ENCODE results near the gene IL1RL2.
A peak's percentile ranks its signal among the peaks of the same experiment; 100 is the strongest.

Gene IL1RL2

GRCh38 chr2:102208774-102209173 lies 22.0 kb downstream of the IL1RL2 start:
- Histone ChIP-seq H3K27ac (no peak overlapping the region), H3K36me3 (no peaks in the 10 kb centered on the region), H3K9me3 (no peaks in the 10 kb centered on the region), H3K4me1 (peaks cover 0 to 2% (median 0%) of the 10 kb centered on the region in 4 donors), H3K4me3 (no peak overlapping the region), H3K27me3 (no peaks in the 10 kb centered on the region)
- DNase-seq: no peak
- TF ChIP-seq CTCF (IDR thresholded peaks at IDR 0.05): no peak
- intact Hi-C loops (cut with DNase I; ENCODE audit: low total_unique reads): no loop called here

GRCh38 chr2:102209474-102209873 lies 22.7 kb downstream of the IL1RL2 start:
- intact Hi-C loops (cut with DNase I; ENCODE audit: low total_unique reads): no loop called here
- no peaks in the 10 kb centered on the region for H3K9me3 ChIP-seq
- no peak for TF ChIP-seq CTCF (IDR thresholded peaks at IDR 0.05)
- H3K4me1 ChIP-seq: peaks cover 0 to 2% (median 0%) of the 10 kb centered on the region in 4 donors
- no peak overlapping the region for H3K27ac ChIP-seq
- H3K36me3 ChIP-seq: no peaks in the 10 kb centered on the region
- H3K27me3 ChIP-seq: no peaks in the 10 kb centered on the region
- DNase-seq: no peak
- no peak overlapping the region for H3K4me3 ChIP-seq

- no peak for TF ChIP-seq CTCF (IDR thresholded peaks at IDR 0.05)
- H3K27ac ChIP-seq: no peak overlapping the region
- peaks cover 0 to 26% (median 14%) of the 10 kb centered on the region in 3 donors for H3K9me3 ChIP-seq
- H3K4me1 ChIP-seq: no peaks in the 10 kb centered on the region
- no peaks in the 10 kb centered on the region for H3K27me3 ChIP-seq
- H3K36me3 ChIP-seq: peaks cover 0 to 9% (median 0%) of the 10 kb centered on the region in 3 donors
- no peak overlapping the region for H3K4me3 ChIP-seq
- intact Hi-C loops (cut with DNase I; ENCODE audit: low total_unique reads): no loop called here
- no peak for DNase-seq
Observed at GRCh38 chr2:102217032-102217431, 30.2 kb downstream of the IL1RL2 start.

GRCh38 chr2:102224824-102225739 lies 38.3 kb downstream of the IL1RL2 start:
- Histone ChIP-seq H3K4me1 (peaks cover 0 to 30% (median 21%) of the 10 kb centered on the region in 4 donors), H3K4me3 (no peak overlapping the region), H3K27ac (no peak overlapping the region), H3K27me3 (no peaks in the 10 kb centered on the region), H3K9me3 (no peaks in the 10 kb centered on the region), H3K36me3 (no peaks in the 10 kb centered on the region)
- no peak for TF ChIP-seq CTCF (IDR thresholded peaks at IDR 0.05)
- intact Hi-C loops (cut with DNase I; ENCODE audit: low total_unique reads): no loop called here
- DNase-seq: no peak

GRCh38 chr2:102226171-102226570 lies 39.3 kb downstream of the IL1RL2 start:
- Histone ChIP-seq H3K27ac (peak overlapping the region; percentile 84 to 85), H3K36me3 (no peaks in the 10 kb centered on the region), H3K4me3 (no peak overlapping the region), H3K4me1 (peaks cover 0 to 30% (median 21%) of the 10 kb centered on the region in 4 donors), H3K27me3 (no peaks in the 10 kb centered on the region), H3K9me3 (no peaks in the 10 kb centered on the region)
- no peak for DNase-seq
- no peak for TF ChIP-seq CTCF (IDR thresholded peaks at IDR 0.05)
- intact Hi-C loops (cut with DNase I; ENCODE audit: low total_unique reads): no loop called here

All from tibial artery (tissue), 4 donors.